GM23338 (cell line): ENCODE data around the gene LGALS8. TPM values are rescaled to one million over a fixed set of nuclear protein-coding genes. Genes with fewer than 3 reads are reported as not detected.

Source experiments
- ATAC-seq: fragments of 200-7000 bp; cut with Tn5 transposase; 3 replicates; pipeline ENCODE4 v1.9.1; 2020
- DNase-seq: peaks from one replicate; pipeline ENCODE4 v3.0.0-alpha.2; 2015; ENCODE audit warnings: low spot score
- H2AFZ ChIP-seq: fragments of 200-600 bp; sonication (generic); 2 replicates; pipeline ENCODE4 v1.8.0; 2016; ENCODE audit warnings: antibody characterized with exemption, mild to moderate bottlenecking, moderate library complexity
- H3F3A ChIP-seq: fragments of 200-600 bp; sonication (generic); replicated peaks from 2 replicates; pipeline ENCODE4 v1.8.0; 2017; ENCODE audit warnings: antibody characterized with exemption, mixed run types, low read depth
- H3K27ac ChIP-seq: fragments of 200-600 bp; sonication (generic); 2 replicates; pipeline ENCODE4 v1.6.1; 2016; ENCODE audit warnings: low read depth
- H3K27me3 ChIP-seq: fragments of 200-600 bp; sonication (generic); 2 replicates; pipeline ENCODE4 v1.8.0; 2016; ENCODE audit warnings: mild to moderate bottlenecking, mixed run types, moderate library complexity; ENCODE audit not compliant: insufficient read depth
- H3K36me3 ChIP-seq: fragments of 200-600 bp; sonication (generic); 2 replicates; pipeline ENCODE4 v1.8.0; 2016; ENCODE audit warnings: mild to moderate bottlenecking; ENCODE audit not compliant: insufficient read depth
- H3K4me1 ChIP-seq: fragments of 200-600 bp; sonication (generic); 2 replicates; pipeline ENCODE4 v1.8.0; 2016; ENCODE audit warnings: mild to moderate bottlenecking, moderate library complexity; ENCODE audit not compliant: insufficient read depth
- H3K4me2 ChIP-seq: fragments of 200-600 bp; sonication (generic); 2 replicates; pipeline ENCODE4 v1.7.1; 2017; ENCODE audit warnings: mixed run types
- H3K4me3 ChIP-seq: fragments of 200-600 bp; sonication (generic); 2 replicates; pipeline ENCODE4 v1.6.1; 2016; ENCODE audit warnings: mixed run types
- H3K79me2 ChIP-seq: fragments of 200-600 bp; sonication (generic); replicated peaks from 2 replicates; pipeline ENCODE4 v1.8.0; 2017; ENCODE audit warnings: mild to moderate bottlenecking; ENCODE audit not compliant: insufficient read depth
- H3K9me2 ChIP-seq: fragments of 200-600 bp; sonication (generic); 2 replicates; pipeline ENCODE4 v1.8.0; 2017; ENCODE audit not compliant: insufficient read depth
- H4K20me1 ChIP-seq: fragments of 200-600 bp; sonication (generic); replicated peaks from 2 replicates; pipeline ENCODE4 v1.8.0; 2017; ENCODE audit warnings: mild to moderate bottlenecking; ENCODE audit not compliant: insufficient read depth
- H3K27ac Mint-ChIP-seq: 2 replicates; pipeline ENCODE4 v1.8.0; 2020; ENCODE audit warnings: inconsistent platforms, mild to moderate bottlenecking, moderate library complexity, mixed read lengths
- H3K27me3 Mint-ChIP-seq: 3 replicates; pipeline ENCODE4 v1.8.0; 2022; ENCODE audit warnings: low read depth, mild to moderate bottlenecking, moderate library complexity, mixed read lengths, inconsistent platforms; ENCODE audit not compliant: insufficient read depth, poor library complexity
- H3K36me3 Mint-ChIP-seq: 3 replicates; pipeline ENCODE4 v1.8.0; 2021; ENCODE audit warnings: low read depth, mild to moderate bottlenecking, inconsistent platforms, moderate library complexity, mixed read lengths
- H3K4me1 Mint-ChIP-seq: 3 replicates; pipeline ENCODE4 v1.8.0; 2020; ENCODE audit warnings: mild to moderate bottlenecking, inconsistent platforms, mixed read lengths
- H3K4me3 Mint-ChIP-seq: 3 replicates; pipeline ENCODE4 v1.8.0; 2021; ENCODE audit warnings: moderate library complexity, mild to moderate bottlenecking, inconsistent platforms, mixed read lengths
- H3K9me3 Mint-ChIP-seq: 3 replicates; pipeline ENCODE4 v1.8.0; 2020; ENCODE audit warnings: moderate library complexity, mild to moderate bottlenecking, inconsistent platforms, mixed read lengths
- EZH2 ChIP-seq: fragments of 200-600 bp; sonication (generic); IDR thresholded peaks from one replicate; pipeline ENCODE4 v1.8.0; 2017; ENCODE audit warnings: antibody characterized with exemption, mild to moderate bottlenecking, low read depth; ENCODE audit not compliant: unreplicated experiment
- EZH2phosphoT487 ChIP-seq: fragments of 200-600 bp; sonication (generic); IDR thresholded peaks from one replicate; pipeline ENCODE4 v1.8.1; 2018; ENCODE audit warnings: antibody characterized with exemption; ENCODE audit not compliant: unreplicated experiment
- JUNB ChIP-seq: IDR thresholded peaks from one replicate; pipeline ENCODE4 v1.6.1; 2016; ENCODE audit warnings: antibody characterized with exemption; ENCODE audit not compliant: unreplicated experiment
- STAT1 ChIP-seq: IDR thresholded peaks from one replicate; pipeline ENCODE4 v1.6.1; 2016; ENCODE audit warnings: antibody characterized with exemption; ENCODE audit not compliant: unreplicated experiment
- polyA plus RNA-seq: library from polyadenylated mRNA; unstranded; fragments of >200 nt; fragmentation: Nextera tagmentation; extraction: Ambion mirVana; gene quantifications from 2 replicates; pipeline ENCODE4 v1.2.1, GENCODE V29; 2016
- total RNA-seq: library from RNA; depleted of rRNA; stranded (reverse); fragments of >200 nt; shearing (Covaris generic); gene quantifications from 2 replicates; pipeline ENCODE4 v1.2.3, GENCODE V29; 2014
- TF ChIP-seq, protein P1 (sequence below), 2 experiments: fragments of 200-600 bp in 1 of 2; sonication (generic) in 1 of 2; conservative IDR thresholded peaks; 2 replicates each; pipeline versions ENCODE4 v1.5.1 to v1.6.1; 2016 to 2017; ENCODE audit warnings: antibody characterized with exemption in 2 of 2, low read depth in 2 of 2, mild to moderate bottlenecking in 2 of 2, moderate library complexity in 1 of 2
- TF ChIP-seq, protein P2 (sequence below): IDR thresholded peaks from one replicate; pipeline ENCODE4 v1.6.1; 2018; ENCODE audit warnings: antibody characterized with exemption; ENCODE audit not compliant: unreplicated experiment

LGALS8 gene
- total and polyA plus RNA-seq, 2 experiments from 2014 or later: 10.1 to 11.5 TPM

- TF ChIP-seq JUNB: no peak
Measured at GRCh38 chr1:236541710-236542109, 17.9 kb downstream of the LGALS8 start (continued).

DNA sequence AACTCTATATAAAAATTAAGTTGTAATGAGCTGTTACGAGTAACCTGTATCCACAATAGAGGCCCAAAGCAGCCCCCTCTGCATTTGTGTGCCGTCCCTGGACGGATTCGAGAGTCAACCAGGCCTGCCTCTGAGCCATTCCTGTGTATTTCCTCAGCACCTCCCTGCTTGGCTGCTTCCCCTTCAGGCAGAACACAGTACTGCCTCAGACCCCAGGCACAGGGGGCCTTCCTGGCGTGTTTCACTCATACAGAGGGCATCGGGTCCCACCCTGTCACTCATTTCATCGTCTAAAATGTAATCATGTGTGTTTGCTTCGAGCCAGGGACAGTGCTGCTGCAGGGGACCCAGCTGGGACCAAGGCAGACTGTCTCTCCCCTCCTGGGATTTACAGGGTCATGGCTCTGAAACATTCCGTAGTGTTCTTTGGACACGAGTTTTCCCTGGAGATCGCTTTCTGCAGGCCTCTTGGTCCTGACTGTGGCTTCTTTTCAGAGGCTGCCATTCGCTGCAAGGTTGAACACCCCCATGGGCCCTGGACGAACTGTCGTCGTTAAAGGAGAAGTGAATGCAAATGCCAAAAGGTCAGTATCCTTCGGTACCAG, 19.4 kb downstream of the LGALS8 start:
- TF ChIP-seq, protein P1, sequence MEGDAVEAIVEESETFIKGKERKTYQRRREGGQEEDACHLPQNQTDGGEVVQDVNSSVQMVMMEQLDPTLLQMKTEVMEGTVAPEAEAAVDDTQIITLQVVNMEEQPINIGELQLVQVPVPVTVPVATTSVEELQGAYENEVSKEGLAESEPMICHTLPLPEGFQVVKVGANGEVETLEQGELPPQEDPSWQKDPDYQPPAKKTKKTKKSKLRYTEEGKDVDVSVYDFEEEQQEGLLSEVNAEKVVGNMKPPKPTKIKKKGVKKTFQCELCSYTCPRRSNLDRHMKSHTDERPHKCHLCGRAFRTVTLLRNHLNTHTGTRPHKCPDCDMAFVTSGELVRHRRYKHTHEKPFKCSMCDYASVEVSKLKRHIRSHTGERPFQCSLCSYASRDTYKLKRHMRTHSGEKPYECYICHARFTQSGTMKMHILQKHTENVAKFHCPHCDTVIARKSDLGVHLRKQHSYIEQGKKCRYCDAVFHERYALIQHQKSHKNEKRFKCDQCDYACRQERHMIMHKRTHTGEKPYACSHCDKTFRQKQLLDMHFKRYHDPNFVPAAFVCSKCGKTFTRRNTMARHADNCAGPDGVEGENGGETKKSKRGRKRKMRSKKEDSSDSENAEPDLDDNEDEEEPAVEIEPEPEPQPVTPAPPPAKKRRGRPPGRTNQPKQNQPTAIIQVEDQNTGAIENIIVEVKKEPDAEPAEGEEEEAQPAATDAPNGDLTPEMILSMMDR (conservative IDR thresholded peaks at IDR 0.05; ENCODE audit: low read depth in 2 of 2): peak; percentile 27 to 38; a peak in 2 of 4 replicates
- TF ChIP-seq JUNB (no peak), EZH2 (no peak), EZH2phosphoT487 (no peak)
- Mint-ChIP-seq H3K9me3 (no peaks in the 10 kb centered on the region), H3K4me1 (no peaks in the 10 kb centered on the region), H3K4me3 (no peak overlapping the region), H3K36me3 (peaks cover 46% of the 10 kb centered on the region), H3K27me3 (no peaks in the 10 kb centered on the region), H3K27ac (peak overlapping the region; percentile 38; the same call in 1 of the 2 replicates)
- Histone ChIP-seq H3K27ac (no peak overlapping the region), H3K79me2 (no peaks in the 10 kb centered on the region), H3F3A (no peaks in the 10 kb centered on the region), H3K9me2 (no peaks in the 10 kb centered on the region), H4K20me1 (peaks cover under 1% of the 10 kb centered on the region), H3K36me3 (peaks cover 21% of the 10 kb centered on the region), H3K27me3 (no peaks in the 10 kb centered on the region), H3K4me1 (no peaks in the 10 kb centered on the region), H3K4me3 (no peak overlapping the region), H2AFZ (no peak overlapping the region), H3K4me2 (no peak overlapping the region)
- peak; percentile 56 for DNase-seq
- peak; percentile 91 for ATAC-seq

DNA sequence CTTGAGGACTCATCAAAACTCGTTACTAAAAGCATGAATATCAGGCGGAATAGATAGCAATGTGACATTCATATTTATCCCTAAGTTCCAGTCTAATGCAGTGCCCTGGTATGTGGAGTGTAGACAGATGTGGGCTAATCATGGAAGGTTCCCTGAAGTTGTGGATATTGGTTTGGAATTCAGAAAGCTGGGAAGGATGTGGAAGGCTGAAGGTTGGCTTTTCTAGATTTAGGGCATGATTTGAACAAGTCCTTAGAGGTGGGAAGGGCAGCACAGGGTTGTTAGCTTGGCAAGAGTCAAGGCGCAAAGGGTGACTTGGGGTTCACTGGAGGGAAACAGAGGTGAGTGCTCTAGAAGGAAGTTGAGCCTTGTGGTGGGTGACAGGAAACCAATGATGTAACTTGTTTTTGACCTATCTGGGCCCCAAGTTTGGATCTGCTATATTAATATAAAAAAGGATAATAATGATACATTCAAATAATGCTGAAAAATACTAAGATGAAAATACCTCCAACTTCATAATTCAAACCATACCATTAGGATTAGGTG, 21.9 kb downstream of the LGALS8 start:
- no peaks in the 10 kb centered on the region for H3K27me3 Mint-ChIP-seq
- no peaks in the 10 kb centered on the region for H3K9me3 Mint-ChIP-seq
- Histone ChIP-seq H3K4me3 (no peak overlapping the region), H3K9me2 (no peaks in the 10 kb centered on the region), H3K79me2 (no peaks in the 10 kb centered on the region), H3K4me2 (no peak overlapping the region), H4K20me1 (peaks cover 3% of the 10 kb centered on the region; the same call in 1 of the 2 replicates), H3K27me3 (no peaks in the 10 kb centered on the region), H3K27ac (no peak overlapping the region), H3F3A (no peaks in the 10 kb centered on the region), H3K4me1 (no peaks in the 10 kb centered on the region), H2AFZ (no peak overlapping the region), H3K36me3 (peaks cover 45% of the 10 kb centered on the region)
- TF ChIP-seq, protein P2, sequence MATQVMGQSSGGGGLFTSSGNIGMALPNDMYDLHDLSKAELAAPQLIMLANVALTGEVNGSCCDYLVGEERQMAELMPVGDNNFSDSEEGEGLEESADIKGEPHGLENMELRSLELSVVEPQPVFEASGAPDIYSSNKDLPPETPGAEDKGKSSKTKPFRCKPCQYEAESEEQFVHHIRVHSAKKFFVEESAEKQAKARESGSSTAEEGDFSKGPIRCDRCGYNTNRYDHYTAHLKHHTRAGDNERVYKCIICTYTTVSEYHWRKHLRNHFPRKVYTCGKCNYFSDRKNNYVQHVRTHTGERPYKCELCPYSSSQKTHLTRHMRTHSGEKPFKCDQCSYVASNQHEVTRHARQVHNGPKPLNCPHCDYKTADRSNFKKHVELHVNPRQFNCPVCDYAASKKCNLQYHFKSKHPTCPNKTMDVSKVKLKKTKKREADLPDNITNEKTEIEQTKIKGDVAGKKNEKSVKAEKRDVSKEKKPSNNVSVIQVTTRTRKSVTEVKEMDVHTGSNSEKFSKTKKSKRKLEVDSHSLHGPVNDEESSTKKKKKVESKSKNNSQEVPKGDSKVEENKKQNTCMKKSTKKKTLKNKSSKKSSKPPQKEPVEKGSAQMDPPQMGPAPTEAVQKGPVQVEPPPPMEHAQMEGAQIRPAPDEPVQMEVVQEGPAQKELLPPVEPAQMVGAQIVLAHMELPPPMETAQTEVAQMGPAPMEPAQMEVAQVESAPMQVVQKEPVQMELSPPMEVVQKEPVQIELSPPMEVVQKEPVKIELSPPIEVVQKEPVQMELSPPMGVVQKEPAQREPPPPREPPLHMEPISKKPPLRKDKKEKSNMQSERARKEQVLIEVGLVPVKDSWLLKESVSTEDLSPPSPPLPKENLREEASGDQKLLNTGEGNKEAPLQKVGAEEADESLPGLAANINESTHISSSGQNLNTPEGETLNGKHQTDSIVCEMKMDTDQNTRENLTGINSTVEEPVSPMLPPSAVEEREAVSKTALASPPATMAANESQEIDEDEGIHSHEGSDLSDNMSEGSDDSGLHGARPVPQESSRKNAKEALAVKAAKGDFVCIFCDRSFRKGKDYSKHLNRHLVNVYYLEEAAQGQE: no peak
- TF ChIP-seq, protein P1 (conservative IDR thresholded peaks at IDR 0.05; ENCODE audit: low read depth in 2 of 2): no peak
- no peak for TF ChIP-seq STAT1
- H3K36me3 Mint-ChIP-seq: peaks cover 72% of the 10 kb centered on the region
- H3K27ac Mint-ChIP-seq: no peak overlapping the region
- ATAC-seq (no peak), DNase-seq (no peak)
- no peaks in the 10 kb centered on the region for H3K4me1 Mint-ChIP-seq
- H3K4me3 Mint-ChIP-seq: no peak overlapping the region
